Neural progenitor cell (in vitro differentiated cells): ENCODE data around the gene SUGCT. TPM values are rescaled to one million over a fixed set of nuclear protein-coding genes. Genes with fewer than 3 reads are reported as not detected.

ENCODE experiments used
- DNase-seq: peaks from one replicate; pipeline ENCODE4 v3.0.0-alpha.2; 2016; ENCODE audit warnings: low spot score
- H2AFZ ChIP-seq: fragments of 200-600 bp; sonication (generic); replicated peaks from 2 replicates; pipeline ENCODE4 v1.6.1; 2016; ENCODE audit warnings: antibody characterized with exemption
- H3F3A ChIP-seq: fragments of 200-600 bp; sonication (generic); 2 replicates; pipeline ENCODE4 v1.6.1; 2016; ENCODE audit warnings: antibody characterized with exemption, low read depth
- H3K27ac ChIP-seq: fragments of 200-600 bp; sonication (generic); 2 replicates; pipeline ENCODE4 v1.5.1; 2016; ENCODE audit warnings: mild to moderate bottlenecking
- H3K27me3 ChIP-seq: fragments of 200-600 bp; sonication (generic); 2 replicates; pipeline ENCODE4 v1.6.1; 2016; ENCODE audit warnings: mild to moderate bottlenecking, moderate library complexity
- H3K36me3 ChIP-seq: fragments of 200-600 bp; sonication (generic); 2 replicates; pipeline ENCODE4 v1.5.1; 2016
- H3K4me1 ChIP-seq: fragments of 200-600 bp; sonication (generic); 2 replicates; pipeline ENCODE4 v1.6.1; 2016; ENCODE audit warnings: mixed run types
- H3K4me2 ChIP-seq: fragments of 200-600 bp; sonication (generic); 2 replicates; pipeline ENCODE4 v1.6.1; 2016
- H3K4me3 ChIP-seq: fragments of 200-600 bp; sonication (generic); 2 replicates; pipeline ENCODE4 v1.5.1; 2016
- H3K79me2 ChIP-seq: fragments of 200-600 bp; sonication (generic); 2 replicates; pipeline ENCODE4 v1.6.1; 2016; ENCODE audit warnings: low read depth
- H3K9ac ChIP-seq: fragments of 200-600 bp; sonication (generic); 2 replicates; pipeline ENCODE4 v1.6.1; 2016
- H3K9me3 ChIP-seq: fragments of 200-600 bp; sonication (generic); 2 replicates; pipeline ENCODE4 v1.5.1; 2016; ENCODE audit warnings: low read depth
- H4K20me1 ChIP-seq: fragments of 200-600 bp; sonication (generic); 2 replicates; pipeline ENCODE4 v1.6.1; 2016; ENCODE audit warnings: low read depth
- H3K27ac Mint-ChIP-seq: 3 replicates; pipeline ENCODE4 v1.8.0; 2021; ENCODE audit warnings: mixed read lengths
- H3K27me3 Mint-ChIP-seq: 2 replicates; pipeline ENCODE4 v1.8.0; 2022; ENCODE audit warnings: low read depth, mild to moderate bottlenecking, inconsistent platforms, moderate library complexity, mixed read lengths; ENCODE audit not compliant: insufficient read depth
- H3K36me3 Mint-ChIP-seq: 3 replicates; pipeline ENCODE4 v1.8.0; 2021; ENCODE audit warnings: mixed read lengths
- H3K4me1 Mint-ChIP-seq: 3 replicates; pipeline ENCODE4 v1.8.0; 2021; ENCODE audit warnings: mixed read lengths
- H3K4me3 Mint-ChIP-seq: 3 replicates; pipeline ENCODE4 v1.8.0; 2021; ENCODE audit warnings: mild to moderate bottlenecking, moderate library complexity, mixed read lengths
- H3K9me3 Mint-ChIP-seq: 3 replicates; pipeline ENCODE4 v1.8.0; 2020; ENCODE audit warnings: mixed read lengths
- EZH2 ChIP-seq: fragments of 200-600 bp; sonication (generic); IDR thresholded peaks from 2 replicates; pipeline ENCODE4 v1.6.1; 2017; ENCODE audit warnings: antibody characterized with exemption, mild to moderate bottlenecking, moderate library complexity
- EZH2phosphoT487 ChIP-seq: fragments of 200-600 bp; sonication (generic); IDR thresholded peaks from 2 replicates; pipeline ENCODE4 v1.6.1; 2017; ENCODE audit warnings: antibody characterized with exemption
- total RNA-seq: library from RNA; depleted of rRNA; stranded (reverse); fragments of >200 nt; gene quantifications from 2 replicates; pipeline ENCODE4 v1.2.3, GENCODE V29; 2015; ENCODE audit warnings: low replicate concordance
- TF ChIP-seq, protein P1 (sequence below): fragments of 200-600 bp; sonication (generic); IDR thresholded peaks from 2 replicates; pipeline ENCODE4 v1.5.1; 2017; ENCODE audit warnings: antibody characterized with exemption, mild to moderate bottlenecking

Gene SUGCT
- total RNA-seq, 1 donor from 2014 or later: 10.1 TPM

DNA sequence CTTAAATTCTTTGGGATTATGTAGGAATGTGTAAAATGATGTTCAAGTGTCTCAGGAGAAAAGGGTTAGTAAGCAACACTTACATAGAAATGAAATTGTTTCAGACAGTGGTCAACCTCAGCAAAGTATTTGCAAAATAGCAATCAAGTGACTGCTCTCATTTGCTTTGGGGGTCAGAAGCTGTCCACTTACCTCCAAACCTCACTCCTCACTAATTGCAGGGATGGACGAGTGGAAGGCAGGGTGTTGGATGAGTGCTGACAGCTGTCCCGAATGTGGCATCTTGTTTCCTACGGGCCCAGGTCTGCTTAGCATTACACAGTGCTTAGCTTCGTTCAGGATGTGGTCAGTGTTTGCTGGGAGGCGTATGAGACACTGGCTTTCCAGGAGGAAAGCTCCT, 437.0 kb downstream of the SUGCT start:
- Mint-ChIP-seq H3K36me3 (no peaks in the 10 kb centered on the region), H3K4me1 (peaks cover 11% of the 10 kb centered on the region), H3K4me3 (no peak overlapping the region), H3K27ac (no peak overlapping the region), H3K9me3 (no peaks in the 10 kb centered on the region), H3K27me3 (no peaks in the 10 kb centered on the region)
- Histone ChIP-seq H4K20me1 (no peaks in the 10 kb centered on the region), H3K27ac (no peak overlapping the region), H3K36me3 (no peaks in the 10 kb centered on the region), H3K79me2 (no peaks in the 10 kb centered on the region), H2AFZ (no peak overlapping the region), H3K4me2 (no peak overlapping the region), H3K9me3 (no peaks in the 10 kb centered on the region), H3K4me1 (peaks cover 19% of the 10 kb centered on the region), H3F3A (peaks cover 9% of the 10 kb centered on the region), H3K9ac (no peak overlapping the region), H3K27me3 (no peaks in the 10 kb centered on the region), H3K4me3 (no peak overlapping the region)
- no peak for TF ChIP-seq EZH2
- TF ChIP-seq, protein P1, sequence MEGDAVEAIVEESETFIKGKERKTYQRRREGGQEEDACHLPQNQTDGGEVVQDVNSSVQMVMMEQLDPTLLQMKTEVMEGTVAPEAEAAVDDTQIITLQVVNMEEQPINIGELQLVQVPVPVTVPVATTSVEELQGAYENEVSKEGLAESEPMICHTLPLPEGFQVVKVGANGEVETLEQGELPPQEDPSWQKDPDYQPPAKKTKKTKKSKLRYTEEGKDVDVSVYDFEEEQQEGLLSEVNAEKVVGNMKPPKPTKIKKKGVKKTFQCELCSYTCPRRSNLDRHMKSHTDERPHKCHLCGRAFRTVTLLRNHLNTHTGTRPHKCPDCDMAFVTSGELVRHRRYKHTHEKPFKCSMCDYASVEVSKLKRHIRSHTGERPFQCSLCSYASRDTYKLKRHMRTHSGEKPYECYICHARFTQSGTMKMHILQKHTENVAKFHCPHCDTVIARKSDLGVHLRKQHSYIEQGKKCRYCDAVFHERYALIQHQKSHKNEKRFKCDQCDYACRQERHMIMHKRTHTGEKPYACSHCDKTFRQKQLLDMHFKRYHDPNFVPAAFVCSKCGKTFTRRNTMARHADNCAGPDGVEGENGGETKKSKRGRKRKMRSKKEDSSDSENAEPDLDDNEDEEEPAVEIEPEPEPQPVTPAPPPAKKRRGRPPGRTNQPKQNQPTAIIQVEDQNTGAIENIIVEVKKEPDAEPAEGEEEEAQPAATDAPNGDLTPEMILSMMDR: no peak
- no peak for DNase-seq

DNA sequence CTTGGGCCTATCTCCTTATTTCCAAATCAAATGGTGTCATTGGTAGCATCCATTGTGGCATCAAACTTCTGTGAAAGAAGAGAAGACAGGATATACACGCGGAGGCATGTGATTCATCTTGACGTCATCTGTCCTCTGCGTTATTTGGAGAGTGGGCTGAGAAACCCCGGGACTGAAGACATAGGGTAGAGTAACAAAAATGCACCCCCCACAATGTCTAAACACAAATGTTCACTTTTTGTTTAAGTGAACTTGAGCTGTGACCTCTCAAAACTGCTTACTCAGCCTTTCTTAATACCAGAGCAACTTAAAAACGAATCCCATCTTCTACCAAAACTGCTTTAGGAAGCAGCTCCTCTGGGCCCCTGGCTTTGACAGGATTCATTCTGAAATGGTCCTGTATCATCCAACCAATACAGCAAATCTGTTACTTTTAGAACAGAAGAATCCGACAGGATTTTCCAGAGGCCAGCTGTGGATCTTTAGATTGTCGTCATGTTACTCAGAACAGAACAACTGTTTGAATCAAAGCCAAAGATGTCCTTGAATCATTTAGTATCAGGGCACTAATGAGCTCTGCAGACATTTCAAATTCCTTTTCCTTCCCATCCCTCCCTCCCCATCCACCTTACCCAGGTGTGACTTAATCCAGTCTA, 438.1 kb downstream of the SUGCT start:
- no peak for DNase-seq
- Histone ChIP-seq H3K9me3 (no peaks in the 10 kb centered on the region), H2AFZ (no peak overlapping the region), H3K27ac (no peak overlapping the region), H3K4me1 (peaks cover 19% of the 10 kb centered on the region), H4K20me1 (no peaks in the 10 kb centered on the region), H3K4me3 (no peak overlapping the region), H3K4me2 (no peak overlapping the region), H3K36me3 (no peaks in the 10 kb centered on the region), H3K27me3 (no peaks in the 10 kb centered on the region), H3K79me2 (no peaks in the 10 kb centered on the region), H3F3A (peaks cover 9% of the 10 kb centered on the region), H3K9ac (no peak overlapping the region)
- Mint-ChIP-seq H3K4me3 (no peak overlapping the region), H3K27me3 (no peaks in the 10 kb centered on the region), H3K4me1 (peaks cover 11% of the 10 kb centered on the region), H3K9me3 (no peaks in the 10 kb centered on the region), H3K27ac (no peak overlapping the region), H3K36me3 (no peaks in the 10 kb centered on the region)
- TF ChIP-seq EZH2 (no peak), EZH2phosphoT487 (no peak)
- TF ChIP-seq, protein P1: no peak

DNA sequence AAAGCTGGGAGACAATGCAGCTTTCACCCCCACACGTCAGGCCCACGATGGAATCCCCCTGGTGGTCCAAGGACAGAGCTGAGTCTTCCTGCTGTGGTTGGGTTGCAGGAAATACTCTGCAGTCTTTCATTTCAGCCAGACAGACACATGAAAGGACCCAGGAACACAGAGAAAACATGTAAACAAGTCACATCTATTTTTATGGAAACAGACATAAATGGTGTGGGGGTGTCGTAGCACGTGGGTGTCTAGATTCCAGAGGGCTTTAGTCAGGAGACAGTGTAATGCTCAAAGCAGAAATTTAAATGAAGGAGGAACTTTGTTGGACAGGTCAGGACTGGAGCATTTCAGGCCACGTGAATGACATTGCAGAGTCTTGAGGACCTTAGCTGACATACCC, 444.6 kb downstream of the SUGCT start:
- no peaks in the 10 kb centered on the region for H3K36me3 Mint-ChIP-seq
- TF ChIP-seq EZH2phosphoT487: no peak
- no peak for TF ChIP-seq EZH2
- TF ChIP-seq, protein P1: no peak
- DNase-seq: no peak
- Histone ChIP-seq H3F3A (no peaks in the 10 kb centered on the region), H3K4me1 (peaks cover 4% of the 10 kb centered on the region), H3K9ac (no peak overlapping the region), H2AFZ (no peak overlapping the region), H3K36me3 (no peaks in the 10 kb centered on the region), H3K79me2 (no peaks in the 10 kb centered on the region), H3K9me3 (no peaks in the 10 kb centered on the region), H3K27ac (no peak overlapping the region), H3K27me3 (no peaks in the 10 kb centered on the region), H3K4me3 (no peak overlapping the region), H3K4me2 (no peak overlapping the region), H4K20me1 (no peaks in the 10 kb centered on the region)
- H3K27me3 Mint-ChIP-seq: no peaks in the 10 kb centered on the region
- peaks cover 3% of the 10 kb centered on the region for H3K4me1 Mint-ChIP-seq
- H3K4me3 Mint-ChIP-seq: no peak overlapping the region
- H3K27ac Mint-ChIP-seq: no peak overlapping the region
- no peaks in the 10 kb centered on the region for H3K9me3 Mint-ChIP-seq
